IPS-NIHi11 (cell line): ENCODE measurements around the gene ATP2B2.

Experiments used
- DNase-seq: peaks from one replicate; pipeline ENCODE4 v3.0.0; 2012; ENCODE audit warnings: mixed read lengths, low spot score

ATP2B2 gene

DNA sequence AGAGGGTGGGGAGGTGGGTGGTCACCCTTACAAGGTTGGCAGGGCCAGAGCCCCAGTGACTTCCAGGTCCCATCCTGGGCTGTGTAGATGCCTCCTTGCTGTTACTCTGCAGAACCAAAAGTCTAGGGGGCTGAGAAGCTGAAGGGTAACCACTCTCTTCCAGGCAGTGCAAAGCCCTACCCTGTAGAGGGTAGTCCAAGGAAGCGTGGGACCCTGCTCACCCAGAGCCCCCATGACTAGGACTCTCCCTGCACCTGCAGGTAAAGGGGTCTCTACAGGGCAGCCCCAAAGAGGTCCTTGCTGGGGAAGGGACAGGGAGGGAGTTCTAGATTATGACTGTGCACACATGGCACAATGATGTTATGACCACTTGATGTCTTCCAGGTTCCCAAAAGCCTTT, 226.9 kb downstream of the ATP2B2 start:
- no peak for DNase-seq

DNA sequence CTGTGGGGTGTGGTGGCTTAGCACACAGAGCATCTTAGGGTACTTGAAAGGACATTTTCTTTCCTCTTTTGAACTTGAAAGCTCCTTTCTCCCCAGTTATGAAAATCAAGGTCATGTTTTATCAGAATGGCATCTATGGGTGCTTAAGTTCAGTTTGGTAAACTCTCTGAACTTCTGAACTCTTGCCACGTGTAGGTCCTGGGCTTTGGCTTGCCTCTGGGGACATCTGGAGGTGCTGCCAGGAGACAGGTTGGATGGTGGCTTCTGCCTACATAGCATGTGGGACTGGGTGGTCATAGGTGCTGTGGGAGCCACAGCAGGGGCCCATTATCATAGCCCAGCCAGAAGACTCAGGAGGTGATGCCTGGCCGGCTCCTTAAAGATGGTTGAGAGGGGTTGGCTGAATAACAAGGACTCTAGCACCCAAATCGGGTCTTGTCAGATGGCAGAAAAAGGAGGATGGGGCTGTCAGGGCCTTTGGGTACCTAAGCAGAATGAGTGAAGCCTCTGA, 228.2 kb downstream of the ATP2B2 start:
- no peak for DNase-seq

DNA sequence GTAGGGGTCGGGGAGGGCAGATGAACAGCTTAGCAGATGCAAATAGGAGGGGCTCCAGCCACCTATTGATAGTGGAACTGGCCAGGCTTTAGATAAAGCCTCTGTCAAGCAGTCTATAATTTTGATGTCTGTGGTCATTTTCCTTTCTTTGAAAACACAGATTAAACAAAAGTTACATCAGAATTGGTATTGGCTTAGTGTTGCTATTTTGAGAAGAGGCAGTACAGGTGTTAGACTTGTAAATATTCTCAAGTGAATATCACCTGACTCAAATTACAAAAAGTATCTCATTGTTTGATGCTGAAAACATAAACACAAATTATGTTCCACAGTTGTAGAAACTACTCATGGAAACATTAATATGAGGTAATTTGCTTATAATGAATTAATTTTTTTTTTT, 230.8 kb downstream of the ATP2B2 start:
- DNase-seq = no peak
